ENCODE results near the gene FAM200A. TPM values are rescaled to one million over a fixed set of nuclear protein-coding genes. Genes with fewer than 3 reads are reported as not detected.
A peak's percentile ranks its signal among the peaks of the same experiment; 100 is the strongest.

Gene FAM200A
- total and polyA plus RNA-seq, 2 of the 13 experiments (the other 11 are each of a cell fraction or from before 2014, with no cell fraction given), result 4.7 to 6.3 TPM

DNA sequence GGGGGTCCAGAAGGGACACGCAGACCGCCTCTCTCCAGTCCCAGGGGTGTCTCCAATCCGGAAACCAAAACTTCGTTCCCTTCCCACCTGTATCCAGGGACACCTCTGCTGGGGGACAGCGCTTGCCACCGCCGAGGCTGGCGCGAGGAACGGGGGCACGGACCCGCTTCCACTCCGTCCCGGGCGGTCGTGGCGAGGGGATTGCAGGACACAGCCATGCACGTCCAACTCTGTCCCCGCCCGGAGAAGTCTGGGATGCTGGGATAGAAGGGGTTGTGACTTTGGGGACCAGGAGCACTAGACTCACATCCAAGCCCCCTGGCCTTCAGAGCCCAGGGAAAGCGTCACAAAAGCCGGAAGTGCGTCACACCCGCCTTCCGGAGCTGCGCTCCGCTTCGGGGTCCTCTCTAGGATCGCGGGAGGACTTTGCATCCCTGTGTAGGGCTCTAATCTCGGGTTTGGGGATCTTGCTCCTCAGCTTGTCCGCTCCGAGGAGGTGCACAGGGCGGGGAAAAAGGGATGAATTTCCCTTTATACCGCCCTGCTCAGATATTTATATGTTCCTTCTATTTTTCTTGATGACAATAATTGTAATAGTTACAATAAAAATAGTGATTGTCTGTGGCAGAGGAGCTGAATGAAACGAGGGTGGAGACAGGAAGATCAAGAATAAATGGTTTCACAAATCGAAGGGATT lies at the start of gene FAM200A (continued):
- TF ChIP-seq ZNF567 (CRISPR knock-in tag; IDR thresholded peaks at IDR 0.05; ENCODE audit: borderline replicate concordance), result 0 out of 2 replicates have a peak, but pooled peaks have one; percentile 44
- peak; percentile 71; the same call in 1 of the 2 replicates for TF ChIP-seq ZNF772 (CRISPR knock-in tag; IDR thresholded peaks at IDR 0.05)
- peak; percentile 42; the same call in 1 of the 2 replicates for TF ChIP-seq ETV6 (CRISPR knock-in tag; conservative IDR thresholded peaks at IDR 0.05)
- peak; percentile 27; the same call in 1 of the 2 replicates for TF ChIP-seq ZC3H4 (CRISPR knock-in tag; IDR thresholded peaks at IDR 0.05; ENCODE audit: borderline replicate concordance)
- TF ChIP-seq PPARG (CRISPR knock-in tag; conservative IDR thresholded peaks at IDR 0.05), result peak; percentile 53; the same call in 1 of the 2 replicates
- peak; percentile 63; the same call in 1 of the 2 replicates for TF ChIP-seq ZNF451 (CRISPR knock-in tag; IDR thresholded peaks at IDR 0.05)
- peak; percentile 66; the same call in 1 of the 2 replicates for TF ChIP-seq ATF2 (CRISPR knock-in tag; IDR thresholded peaks at IDR 0.05)
- no peak for TF ChIP-seq ZNF841 (CRISPR knock-in tag; IDR thresholded peaks at IDR 0.05; ENCODE audit: borderline replicate concordance)
- TF ChIP-seq ZNF205 (CRISPR knock-in tag; IDR thresholded peaks at IDR 0.05), result 0 out of 2 replicates have a peak, but pooled peaks have one; percentile 57
- TF ChIP-seq ERF (CRISPR knock-in tag; IDR thresholded peaks at IDR 0.05), result peak; percentile 78; the same call in 1 of the 2 replicates
- TF ChIP-seq SOX13 (IDR thresholded peaks at IDR 0.05), result peak; percentile 23; the same call in 1 of the 2 replicates
- TF ChIP-seq SOX13 (CRISPR knock-in tag; conservative IDR thresholded peaks at IDR 0.05 in 1 of 2, IDR thresholded peaks at IDR 0.05 in 1 of 2), result peak in 1 of 2 experiments; percentile 58; a peak in 1 of 4 replicates
- peak; percentile 97 for TF ChIP-seq KAT8 (CRISPR knock-in tag; IDR thresholded peaks at IDR 0.05)
- TF ChIP-seq CBFB (CRISPR knock-in tag; IDR thresholded peaks at IDR 0.05), result 0 out of 2 replicates have a peak, but pooled peaks have one; percentile 30
- TF ChIP-seq HIVEP1 (CRISPR knock-in tag; IDR thresholded peaks at IDR 0.05), result no peak
- no peak for TF ChIP-seq ZNF335 (CRISPR knock-in tag; IDR thresholded peaks at IDR 0.05)
- TF ChIP-seq ZBTB37 (CRISPR knock-in tag; IDR thresholded peaks at IDR 0.05), result no peak
- peak; percentile 78; the same call in 1 of the 2 replicates for TF ChIP-seq ZZZ3 (CRISPR knock-in tag; IDR thresholded peaks at IDR 0.05; ENCODE audit: borderline replicate concordance)
- TF ChIP-seq IKZF4 (CRISPR knock-in tag; IDR thresholded peaks at IDR 0.05; ENCODE audit: borderline replicate concordance, low read depth, not compliant biosample characterization), result peak; percentile 38
- TF ChIP-seq MZF1 (CRISPR knock-in tag; IDR thresholded peaks at IDR 0.05; ENCODE audit: borderline replicate concordance), result no peak
- TF ChIP-seq ZNF33B (CRISPR knock-in tag; IDR thresholded peaks at IDR 0.05), result no peak
- TF ChIP-seq NFE2L1 (CRISPR knock-in tag; IDR thresholded peaks at IDR 0.05; ENCODE audit: borderline replicate concordance), result no peak
- peak; percentile 44; the same call in 1 of the 2 replicates for TF ChIP-seq BCL6 (CRISPR knock-in tag; IDR thresholded peaks at IDR 0.05)
- TF ChIP-seq ZNF18 (CRISPR knock-in tag; IDR thresholded peaks at IDR 0.05; ENCODE audit: insufficient replicate concordance), result peak; percentile 38
- peak; percentile 87 for TF ChIP-seq IRF2 (CRISPR knock-in tag; IDR thresholded peaks at IDR 0.05)

Measured in HepG2 (cell line).